ENCODE measurements around the gene TMEM131L.
"Not testable (repeated sequence)": the region's sequence is repeated elsewhere in the genome, so short reads cannot be mapped to it uniquely, and the experiment has no call there.

TMEM131L gene

GRCh38 chr4:153502584-153502983, 36.4 kb downstream of the TMEM131L start:
- Histone ChIP-seq H3K27me3 (ENCODE audit: control insufficient read depth in 1 of 2, insufficient read depth in 1 of 2, low read length in 2 of 2) (no peaks in the 10 kb centered on the region), H2AK5ac (ENCODE audit: low read length, severe bottlenecking) (no peak overlapping the region), H2BK12ac (ENCODE audit: low read length in 2 of 2) (no peak overlapping the region), H4K91ac (ENCODE audit: low read length) (no peak overlapping the region), H3K9me3 (ENCODE audit: control insufficient read depth, low read length) (no peaks in the 10 kb centered on the region), H4K8ac (ENCODE audit: low read length) (no peak overlapping the region), H3K4ac (ENCODE audit: low read depth in 1 of 2, low read length in 2 of 2) (no peak overlapping the region), H2BK120ac (ENCODE audit: low read depth, low read length) (no peak overlapping the region), H3K23ac (ENCODE audit: low read length in 2 of 2) (no peak overlapping the region), H3K4me3 (ENCODE audit: insufficient read depth in 1 of 2, low read depth in 1 of 2, low read length in 2 of 2) (no peak overlapping the region), H2BK15ac (ENCODE audit: low read depth, poor library complexity, severe bottlenecking) (no peak overlapping the region), H3K18ac (ENCODE audit: low read depth in 1 of 2, low read length in 2 of 2) (no peak overlapping the region), H3K27ac (ENCODE audit: low read length, poor library complexity, severe bottlenecking) (no peak overlapping the region), H3K9ac (ENCODE audit: low read length) (no peak overlapping the region), H3K36me3 (ENCODE audit: control insufficient read depth in 1 of 2, insufficient read depth in 2 of 2, low read depth in 1 of 2, low read length in 2 of 2) (peaks cover 0 to 3% of the 10 kb centered on the region in 2 experiments), H3K4me2 (ENCODE audit: low read length, poor library complexity, severe bottlenecking) (no peak overlapping the region), H2AFZ (ENCODE audit: low read depth, low read length) (no peak overlapping the region), H3K14ac (ENCODE audit: low read length in 2 of 2) (no peak overlapping the region), H3K4me1 (ENCODE audit: control insufficient read depth, insufficient read depth, low read depth, low read length) (peaks cover 1% of the 10 kb centered on the region), H2BK5ac (ENCODE audit: low read depth, low read length, poor library complexity, severe bottlenecking) (no peak overlapping the region), H3K79me1 (replicated peaks; ENCODE audit: low read length, poor library complexity, severe bottlenecking) (peaks cover 16% of the 10 kb centered on the region)
- DNase-seq = peak; percentile 9
- 83% methylated on average over 1 of the region's 1 CpG for WGBS

- H3K27me3 ChIP-seq (ENCODE audit: control insufficient read depth in 1 of 2, insufficient read depth in 1 of 2, low read length in 2 of 2) = no peaks in the 10 kb centered on the region
- no peak overlapping the region for H3K4me3 ChIP-seq (ENCODE audit: insufficient read depth in 1 of 2, low read depth in 1 of 2, low read length in 2 of 2)
- no peak overlapping the region for H2BK5ac ChIP-seq (ENCODE audit: low read depth, low read length, poor library complexity, severe bottlenecking)
- WGBS = 86% methylated on average over 9 of the region's 11 CpGs
- H3K27ac ChIP-seq (ENCODE audit: low read length, poor library complexity, severe bottlenecking) = no peak overlapping the region
- no peak overlapping the region for H4K91ac ChIP-seq (ENCODE audit: low read length)
- H3K23ac ChIP-seq (ENCODE audit: low read length in 2 of 2) = no peak overlapping the region
- no peak for DNase-seq
- H3K18ac ChIP-seq (ENCODE audit: low read depth in 1 of 2, low read length in 2 of 2) = no peak overlapping the region
- peaks cover 18% of the 10 kb centered on the region for H3K79me1 ChIP-seq (replicated peaks; ENCODE audit: low read length, poor library complexity, severe bottlenecking)
- no peak overlapping the region for H2AFZ ChIP-seq (ENCODE audit: low read depth, low read length)
- H3K14ac ChIP-seq (ENCODE audit: low read length in 2 of 2) = no peak overlapping the region
- no peak overlapping the region for H3K9ac ChIP-seq (ENCODE audit: low read length)
- H3K36me3 ChIP-seq (ENCODE audit: control insufficient read depth in 1 of 2, insufficient read depth in 2 of 2, low read depth in 1 of 2, low read length in 2 of 2) = peaks cover 0 to 3% of the 10 kb centered on the region in 2 experiments
- no peak overlapping the region for H2BK120ac ChIP-seq (ENCODE audit: low read depth, low read length)
- no peak overlapping the region for H2BK15ac ChIP-seq (ENCODE audit: low read depth, poor library complexity, severe bottlenecking)
- no peaks in the 10 kb centered on the region for H3K9me3 ChIP-seq (ENCODE audit: control insufficient read depth, low read length)
- H3K4me1 ChIP-seq (ENCODE audit: control insufficient read depth, insufficient read depth, low read depth, low read length) = peaks cover 1% of the 10 kb centered on the region
- no peak overlapping the region for H4K8ac ChIP-seq (ENCODE audit: low read length)
- peak overlapping the region; percentile 77 for H2AK5ac ChIP-seq (ENCODE audit: low read length, severe bottlenecking)
- no peak overlapping the region for H3K4me2 ChIP-seq (ENCODE audit: low read length, poor library complexity, severe bottlenecking)
- no peak overlapping the region for H3K4ac ChIP-seq (ENCODE audit: low read depth in 1 of 2, low read length in 2 of 2)
- no peak overlapping the region for H2BK12ac ChIP-seq (ENCODE audit: low read length in 2 of 2)
Observed at GRCh38 chr4:153506341-153507309, 40.5 kb downstream of the TMEM131L start.

- no peak for DNase-seq
- WGBS = 96% methylated on average over 7 of the region's 10 CpGs
Observed at GRCh38 chr4:153507310-153508073, 41.3 kb downstream of the TMEM131L start.

GRCh38 chr4:153509212-153509611, 43.1 kb downstream of the TMEM131L start:
- peaks cover 18% of the 10 kb centered on the region for H3K79me1 ChIP-seq (replicated peaks; ENCODE audit: low read length, poor library complexity, severe bottlenecking)
- H3K4me3 ChIP-seq (ENCODE audit: insufficient read depth in 1 of 2, low read depth in 1 of 2, low read length in 2 of 2); H2AK5ac ChIP-seq (ENCODE audit: low read length, severe bottlenecking); H4K8ac ChIP-seq (ENCODE audit: low read length); H2BK120ac ChIP-seq (ENCODE audit: low read depth, low read length); H3K27me3 ChIP-seq (ENCODE audit: control insufficient read depth in 1 of 2, insufficient read depth in 1 of 2, low read length in 2 of 2); H2BK5ac ChIP-seq (ENCODE audit: low read depth, low read length, poor library complexity, severe bottlenecking); H2BK12ac ChIP-seq (ENCODE audit: low read length in 2 of 2); H3K18ac ChIP-seq (ENCODE audit: low read depth in 1 of 2, low read length in 2 of 2); H3K36me3 ChIP-seq (ENCODE audit: control insufficient read depth in 1 of 2, insufficient read depth in 2 of 2, low read depth in 1 of 2, low read length in 2 of 2); H3K4ac ChIP-seq (ENCODE audit: low read depth in 1 of 2, low read length in 2 of 2); H3K9me3 ChIP-seq (ENCODE audit: control insufficient read depth, low read length); H3K9ac ChIP-seq (ENCODE audit: low read length); DNase-seq; H3K4me2 ChIP-seq (ENCODE audit: low read length, poor library complexity, severe bottlenecking); H3K14ac ChIP-seq (ENCODE audit: low read length in 2 of 2); H2AFZ ChIP-seq (ENCODE audit: low read depth, low read length); H2BK15ac ChIP-seq (ENCODE audit: low read depth, poor library complexity, severe bottlenecking); H3K4me1 ChIP-seq (ENCODE audit: control insufficient read depth, insufficient read depth, low read depth, low read length); H4K91ac ChIP-seq (ENCODE audit: low read length); H3K27ac ChIP-seq (ENCODE audit: low read length, poor library complexity, severe bottlenecking); H3K23ac ChIP-seq (ENCODE audit: low read length in 2 of 2): not testable (repeated sequence)
- 99% methylated on average over 2 of the region's 2 CpGs for WGBS

More at GRCh38 chr4:153507310-153508073, 41.3 kb downstream of the TMEM131L start:
- no peak overlapping the region for H3K4ac ChIP-seq (ENCODE audit: low read depth in 1 of 2, low read length in 2 of 2)
- no peaks in the 10 kb centered on the region for H3K9me3 ChIP-seq (ENCODE audit: control insufficient read depth, low read length)
- H3K4me3 ChIP-seq (ENCODE audit: insufficient read depth in 1 of 2, low read depth in 1 of 2, low read length in 2 of 2) = no peak overlapping the region
- H3K4me2 ChIP-seq (ENCODE audit: low read length, poor library complexity, severe bottlenecking) = no peak overlapping the region
- H4K8ac ChIP-seq (ENCODE audit: low read length) = no peak overlapping the region
- no peak overlapping the region for H2BK5ac ChIP-seq (ENCODE audit: low read depth, low read length, poor library complexity, severe bottlenecking)
- H3K9ac ChIP-seq (ENCODE audit: low read length) = no peak overlapping the region
- no peak overlapping the region for H3K18ac ChIP-seq (ENCODE audit: low read depth in 1 of 2, low read length in 2 of 2)
- no peak overlapping the region for H3K23ac ChIP-seq (ENCODE audit: low read length in 2 of 2)
- H3K14ac ChIP-seq (ENCODE audit: low read length in 2 of 2) = no peak overlapping the region
- peaks cover 1% of the 10 kb centered on the region for H3K4me1 ChIP-seq (ENCODE audit: control insufficient read depth, insufficient read depth, low read depth, low read length)
- H3K36me3 ChIP-seq (ENCODE audit: control insufficient read depth in 1 of 2, insufficient read depth in 2 of 2, low read depth in 1 of 2, low read length in 2 of 2) = peaks cover 0 to 3% of the 10 kb centered on the region in 2 experiments
- H2AK5ac ChIP-seq (ENCODE audit: low read length, severe bottlenecking) = peak overlapping the region; percentile 77
- H2BK120ac ChIP-seq (ENCODE audit: low read depth, low read length) = no peak overlapping the region
- H2AFZ ChIP-seq (ENCODE audit: low read depth, low read length) = no peak overlapping the region
- H3K27me3 ChIP-seq (ENCODE audit: control insufficient read depth in 1 of 2, insufficient read depth in 1 of 2, low read length in 2 of 2) = no peaks in the 10 kb centered on the region
- H3K27ac ChIP-seq (ENCODE audit: low read length, poor library complexity, severe bottlenecking) = no peak overlapping the region
- H2BK15ac ChIP-seq (ENCODE audit: low read depth, poor library complexity, severe bottlenecking) = no peak overlapping the region
- H4K91ac ChIP-seq (ENCODE audit: low read length) = no peak overlapping the region
- no peak overlapping the region for H2BK12ac ChIP-seq (ENCODE audit: low read length in 2 of 2)
- peaks cover 18% of the 10 kb centered on the region for H3K79me1 ChIP-seq (replicated peaks; ENCODE audit: low read length, poor library complexity, severe bottlenecking)
